ENCODE results near the gene RPS17. TPM values are rescaled to one million over a fixed set of nuclear protein-coding genes. Genes with fewer than 3 reads are reported as not detected.

RPS17 gene
- polyA plus RNA-seq, 1 donor (not counting 4 experiments of a cell fraction or from before 2014, with no cell fraction given): 4,320 TPM

DNA sequence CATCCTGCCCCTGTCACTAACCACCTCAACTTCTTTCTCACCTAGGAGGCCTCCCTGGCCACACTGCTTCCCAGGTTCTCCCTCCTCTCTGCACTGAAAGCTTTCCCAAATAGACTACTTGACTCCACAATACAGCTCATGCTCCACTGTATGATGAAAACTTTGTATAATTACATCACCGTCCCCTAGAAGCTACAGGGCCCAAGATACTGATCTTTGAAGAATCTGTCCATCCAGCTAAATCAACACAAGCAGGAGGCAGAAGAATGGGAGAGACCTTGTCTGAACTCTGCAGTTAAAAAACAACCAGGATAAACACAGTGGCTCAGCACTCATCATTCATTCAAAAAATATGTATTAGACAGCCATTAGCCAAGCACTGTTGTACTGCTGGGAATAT, 26.4 kb upstream of the RPS17 start:
- no peaks in the 10 kb centered on the region for H3K9me1 ChIP-seq (ENCODE audit: control insufficient read depth, extremely low read depth, insufficient read depth, low read length)
- no peaks in the 10 kb centered on the region for H3K79me2 ChIP-seq (ENCODE audit: control insufficient read depth, insufficient read depth, low read length)
- no peak overlapping the region for H3K9ac ChIP-seq (ENCODE audit: control insufficient read depth, extremely low read depth, insufficient read depth, low read length)
- TF ChIP-seq CTCF (optimal IDR thresholded peaks at IDR 0.05 in 1 of 3, IDR thresholded peaks at IDR 0.05 in 1 of 3, conservative IDR thresholded peaks at IDR 0.05 in 1 of 3; ENCODE audit: extremely low read depth in 1 of 3, insufficient read depth in 2 of 3, low read length in 3 of 3): no peak
- TF ChIP-seq EZH2 (IDR thresholded peaks at IDR 0.05; ENCODE audit: low read length): no peak
- no peak overlapping the region for H2AFZ ChIP-seq (ENCODE audit: control insufficient read depth, low read length)
- no peaks in the 10 kb centered on the region for H3K4me1 ChIP-seq (ENCODE audit: control insufficient read depth, extremely low read depth, insufficient read depth, low read length)
- H3K36me3 ChIP-seq (ENCODE audit: control insufficient read depth in 2 of 2, extremely low read depth in 1 of 2, insufficient read depth in 2 of 2, low read length in 2 of 2): no peaks in the 10 kb centered on the region
- no peak overlapping the region for H3K27ac ChIP-seq (ENCODE audit: control insufficient read depth, insufficient read depth, low read length)
- dilution Hi-C loops (cut with MboI; ENCODE audit: extremely low pct_ligation_motif_present, low sequenced_read_pairs): no loop called here
- no peak overlapping the region for H3K4me2 ChIP-seq (ENCODE audit: control insufficient read depth, extremely low read depth, insufficient read depth, low read depth, low read length)
- no peak overlapping the region for H3K4me3 ChIP-seq (ENCODE audit: control insufficient read depth in 2 of 3, extremely low read depth in 1 of 3, insufficient read depth in 2 of 3, low read depth in 1 of 3, low read length in 3 of 3)
- H3K27me3 ChIP-seq (ENCODE audit: control insufficient read depth, extremely low read depth, insufficient read depth, low read length): peaks cover 10% of the 10 kb centered on the region
- DNase-seq (ENCODE audit: low read depth, low spot score): no peak
- H3K9me3 ChIP-seq (ENCODE audit: control insufficient read depth, low read depth, low read length): no peaks in the 10 kb centered on the region
- no peaks in the 10 kb centered on the region for H4K20me1 ChIP-seq (ENCODE audit: control insufficient read depth, extremely low read depth, insufficient read depth, low read length)
- no peak for FAIRE-seq

GRCh38 chr15:82558502-82558901, 18.2 kb upstream of the RPS17 start:
- H2AFZ ChIP-seq (ENCODE audit: control insufficient read depth, low read length): no peak overlapping the region
- no peaks in the 10 kb centered on the region for H3K9me3 ChIP-seq (ENCODE audit: control insufficient read depth, low read depth, low read length)
- H4K20me1 ChIP-seq (ENCODE audit: control insufficient read depth, extremely low read depth, insufficient read depth, low read length): no peaks in the 10 kb centered on the region
- no peaks in the 10 kb centered on the region for H3K36me3 ChIP-seq (ENCODE audit: control insufficient read depth in 2 of 2, extremely low read depth in 1 of 2, insufficient read depth in 2 of 2, low read length in 2 of 2)
- dilution Hi-C loops (cut with MboI; ENCODE audit: extremely low pct_ligation_motif_present, low sequenced_read_pairs): no loop called here
- H3K27ac ChIP-seq (ENCODE audit: control insufficient read depth, insufficient read depth, low read length): no peak overlapping the region
- peaks cover 3% of the 10 kb centered on the region for H3K27me3 ChIP-seq (ENCODE audit: control insufficient read depth, extremely low read depth, insufficient read depth, low read length)
- FAIRE-seq (no peak), DNase-seq (ENCODE audit: low read depth, low spot score) (no peak)
- TF ChIP-seq CTCF (optimal IDR thresholded peaks at IDR 0.05 in 1 of 3, IDR thresholded peaks at IDR 0.05 in 1 of 3, conservative IDR thresholded peaks at IDR 0.05 in 1 of 3; ENCODE audit: extremely low read depth in 1 of 3, insufficient read depth in 2 of 3, low read length in 3 of 3) (no peak), EZH2 (IDR thresholded peaks at IDR 0.05; ENCODE audit: low read length) (no peak)
- no peaks in the 10 kb centered on the region for H3K79me2 ChIP-seq (ENCODE audit: control insufficient read depth, insufficient read depth, low read length)
- peaks cover 6% of the 10 kb centered on the region for H3K4me1 ChIP-seq (ENCODE audit: control insufficient read depth, extremely low read depth, insufficient read depth, low read length)
- no peaks in the 10 kb centered on the region for H3K9me1 ChIP-seq (ENCODE audit: control insufficient read depth, extremely low read depth, insufficient read depth, low read length)
- no peak overlapping the region for H3K9ac ChIP-seq (ENCODE audit: control insufficient read depth, extremely low read depth, insufficient read depth, low read length)
- H3K4me3 ChIP-seq (ENCODE audit: control insufficient read depth in 2 of 3, extremely low read depth in 1 of 3, insufficient read depth in 2 of 3, low read depth in 1 of 3, low read length in 3 of 3): no peak overlapping the region
- H3K4me2 ChIP-seq (ENCODE audit: control insufficient read depth, extremely low read depth, insufficient read depth, low read depth, low read length): no peak overlapping the region
